ENCODE data around the gene INSM1. TPM values are rescaled to one million over a fixed set of nuclear protein-coding genes. Genes with fewer than 3 reads are reported as not detected.

Gene INSM1
- total RNA-seq, 1 donor from 2014 or later, result not detected

GRCh38 chr20:20396794-20397193 is 28.9 kb downstream of the INSM1 start:
- Mint-ChIP-seq H3K4me3 (ENCODE audit: unreplicated experiment) (no peak overlapping the region), H3K27ac (ENCODE audit: unreplicated experiment) (no peak overlapping the region), H3K36me3 (ENCODE audit: low read depth, unreplicated experiment) (peaks cover 6% of the 10 kb centered on the region), H3K9me3 (ENCODE audit: unreplicated experiment) (no peaks in the 10 kb centered on the region), H3K4me1 (ENCODE audit: unreplicated experiment) (peaks cover 6% of the 10 kb centered on the region), H3K27me3 (ENCODE audit: unreplicated experiment) (peaks cover 13% of the 10 kb centered on the region)
- TF ChIP-seq CTCF (IDR thresholded peaks at IDR 0.05; ENCODE audit: unreplicated experiment), result no peak
- DNase-seq (ENCODE audit: low spot score), result no peak

- H3K36me3 Mint-ChIP-seq (ENCODE audit: low read depth, unreplicated experiment), result peaks cover 6% of the 10 kb centered on the region
- no peak overlapping the region for H3K27ac Mint-ChIP-seq (ENCODE audit: unreplicated experiment)
- no peaks in the 10 kb centered on the region for H3K9me3 Mint-ChIP-seq (ENCODE audit: unreplicated experiment)
- peaks cover 3% of the 10 kb centered on the region for H3K4me1 Mint-ChIP-seq (ENCODE audit: unreplicated experiment)
- peaks cover 13% of the 10 kb centered on the region for H3K27me3 Mint-ChIP-seq (ENCODE audit: unreplicated experiment)
- DNase-seq (ENCODE audit: low spot score), result no peak
- H3K4me3 Mint-ChIP-seq (ENCODE audit: unreplicated experiment), result no peak overlapping the region
- TF ChIP-seq CTCF (IDR thresholded peaks at IDR 0.05; ENCODE audit: unreplicated experiment), result no peak
Measured at GRCh38 chr20:20398123-20398522, 30.2 kb downstream of the INSM1 start.

GRCh38 chr20:20399531-20400500 is 31.9 kb downstream of the INSM1 start:
- Mint-ChIP-seq H3K9me3 (ENCODE audit: unreplicated experiment) (no peaks in the 10 kb centered on the region), H3K36me3 (ENCODE audit: low read depth, unreplicated experiment) (no peaks in the 10 kb centered on the region), H3K27me3 (ENCODE audit: unreplicated experiment) (peaks cover 13% of the 10 kb centered on the region), H3K27ac (ENCODE audit: unreplicated experiment) (no peak overlapping the region), H3K4me1 (ENCODE audit: unreplicated experiment) (peaks cover 8% of the 10 kb centered on the region), H3K4me3 (ENCODE audit: unreplicated experiment) (peak overlapping the region; percentile 17)
- no peak for TF ChIP-seq CTCF (IDR thresholded peaks at IDR 0.05; ENCODE audit: unreplicated experiment)
- DNase-seq (ENCODE audit: low spot score), result no peak

GRCh38 chr20:20401991-20402390 is 34.1 kb downstream of the INSM1 start:
- Mint-ChIP-seq H3K27ac (ENCODE audit: unreplicated experiment) (no peak overlapping the region), H3K4me3 (ENCODE audit: unreplicated experiment) (no peak overlapping the region), H3K9me3 (ENCODE audit: unreplicated experiment) (no peaks in the 10 kb centered on the region), H3K27me3 (ENCODE audit: unreplicated experiment) (peaks cover 8% of the 10 kb centered on the region), H3K4me1 (ENCODE audit: unreplicated experiment) (peaks cover 4% of the 10 kb centered on the region), H3K36me3 (ENCODE audit: low read depth, unreplicated experiment) (no peaks in the 10 kb centered on the region)
- no peak for DNase-seq (ENCODE audit: low spot score)
- TF ChIP-seq CTCF (IDR thresholded peaks at IDR 0.05; ENCODE audit: unreplicated experiment), result no peak

- Mint-ChIP-seq H3K27me3 (ENCODE audit: unreplicated experiment) (no peaks in the 10 kb centered on the region), H3K36me3 (ENCODE audit: low read depth, unreplicated experiment) (no peaks in the 10 kb centered on the region), H3K4me1 (ENCODE audit: unreplicated experiment) (peaks cover 4% of the 10 kb centered on the region), H3K4me3 (ENCODE audit: unreplicated experiment) (no peak overlapping the region), H3K27ac (ENCODE audit: unreplicated experiment) (no peak overlapping the region), H3K9me3 (ENCODE audit: unreplicated experiment) (no peaks in the 10 kb centered on the region)
- DNase-seq (ENCODE audit: low spot score), result no peak
- no peak for TF ChIP-seq CTCF (IDR thresholded peaks at IDR 0.05; ENCODE audit: unreplicated experiment)
Measured at GRCh38 chr20:20404633-20405032, 36.7 kb downstream of the INSM1 start.

Measured in endothelial cell (in vitro differentiated cells).